Measurements from ENCODE around the gene POLA2. TPM values are rescaled to one million over a fixed set of nuclear protein-coding genes. Genes with fewer than 3 reads are reported as not detected.

The POLA2 gene
- total and polyA plus RNA-seq, 9 of the 15 experiments (the other 6 are each of a cell fraction or from before 2014, with no cell fraction given), result 2.7 to 134 (median 44.4) TPM

DNA sequence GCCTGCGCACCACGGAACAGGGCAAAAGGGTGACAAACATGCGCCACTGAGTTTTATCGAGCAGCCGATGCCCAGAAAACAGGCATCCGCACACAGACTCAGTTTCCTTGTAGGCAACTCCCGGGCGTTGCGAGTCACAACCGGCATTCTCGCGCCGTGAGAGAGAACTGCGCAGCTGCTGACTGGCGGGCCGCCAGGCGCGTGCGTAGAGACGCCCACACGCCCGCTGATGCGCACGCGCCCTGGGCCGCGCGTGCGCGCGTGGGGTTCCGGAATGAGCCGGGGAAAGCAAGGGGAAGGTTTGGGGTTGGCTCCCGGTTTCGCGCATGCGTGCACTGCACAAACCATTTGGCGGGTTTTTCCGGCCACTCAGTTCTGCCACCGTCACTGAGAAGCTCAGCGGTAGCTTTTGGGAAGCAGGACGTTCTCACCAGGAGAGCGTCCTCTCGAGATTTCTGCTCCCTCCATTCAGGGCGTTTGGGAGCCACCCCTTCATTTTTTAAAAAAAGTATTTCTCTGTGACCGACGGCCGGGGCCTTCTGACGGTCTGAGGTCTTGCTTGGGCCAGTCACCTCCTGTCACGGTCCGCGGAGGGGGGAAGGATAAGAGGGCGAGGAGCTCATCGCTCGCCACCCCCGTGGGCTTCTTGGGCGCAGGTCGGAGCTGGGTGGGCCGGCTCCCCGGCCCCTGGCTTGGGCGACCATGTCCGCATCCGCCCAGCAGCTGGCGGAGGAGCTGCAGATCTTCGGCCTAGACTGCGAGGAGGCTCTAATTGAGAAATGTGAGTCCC, at the start of gene POLA2 (continued):
- peak; percentile 87 for TF ChIP-seq KDM5B (IDR thresholded peaks at IDR 0.05; ENCODE audit: insufficient replicate concordance, low read depth, low read length)
- TF ChIP-seq, protein P1, sequence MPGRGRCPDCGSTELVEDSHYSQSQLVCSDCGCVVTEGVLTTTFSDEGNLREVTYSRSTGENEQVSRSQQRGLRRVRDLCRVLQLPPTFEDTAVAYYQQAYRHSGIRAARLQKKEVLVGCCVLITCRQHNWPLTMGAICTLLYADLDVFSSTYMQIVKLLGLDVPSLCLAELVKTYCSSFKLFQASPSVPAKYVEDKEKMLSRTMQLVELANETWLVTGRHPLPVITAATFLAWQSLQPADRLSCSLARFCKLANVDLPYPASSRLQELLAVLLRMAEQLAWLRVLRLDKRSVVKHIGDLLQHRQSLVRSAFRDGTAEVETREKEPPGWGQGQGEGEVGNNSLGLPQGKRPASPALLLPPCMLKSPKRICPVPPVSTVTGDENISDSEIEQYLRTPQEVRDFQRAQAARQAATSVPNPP (IDR thresholded peaks at IDR 0.05; ENCODE audit: borderline replicate concordance, insufficient read depth, insufficient read length), result no peak
- TF ChIP-seq ZBTB12 (CRISPR knock-in tag; IDR thresholded peaks at IDR 0.05), result no peak
- no peak for TF ChIP-seq ZNF282 (CRISPR knock-in tag; IDR thresholded peaks at IDR 0.05)
- no peak for TF ChIP-seq THRA (IDR thresholded peaks at IDR 0.05)
- TF ChIP-seq MLLT1 (IDR thresholded peaks at IDR 0.05), result no peak
- TF ChIP-seq CHD4 (IDR thresholded peaks at IDR 0.05; ENCODE audit: insufficient read depth, insufficient replicate concordance, low read depth, low read length, poor library complexity, severe bottlenecking), result no peak
- TF ChIP-seq, protein P2, sequence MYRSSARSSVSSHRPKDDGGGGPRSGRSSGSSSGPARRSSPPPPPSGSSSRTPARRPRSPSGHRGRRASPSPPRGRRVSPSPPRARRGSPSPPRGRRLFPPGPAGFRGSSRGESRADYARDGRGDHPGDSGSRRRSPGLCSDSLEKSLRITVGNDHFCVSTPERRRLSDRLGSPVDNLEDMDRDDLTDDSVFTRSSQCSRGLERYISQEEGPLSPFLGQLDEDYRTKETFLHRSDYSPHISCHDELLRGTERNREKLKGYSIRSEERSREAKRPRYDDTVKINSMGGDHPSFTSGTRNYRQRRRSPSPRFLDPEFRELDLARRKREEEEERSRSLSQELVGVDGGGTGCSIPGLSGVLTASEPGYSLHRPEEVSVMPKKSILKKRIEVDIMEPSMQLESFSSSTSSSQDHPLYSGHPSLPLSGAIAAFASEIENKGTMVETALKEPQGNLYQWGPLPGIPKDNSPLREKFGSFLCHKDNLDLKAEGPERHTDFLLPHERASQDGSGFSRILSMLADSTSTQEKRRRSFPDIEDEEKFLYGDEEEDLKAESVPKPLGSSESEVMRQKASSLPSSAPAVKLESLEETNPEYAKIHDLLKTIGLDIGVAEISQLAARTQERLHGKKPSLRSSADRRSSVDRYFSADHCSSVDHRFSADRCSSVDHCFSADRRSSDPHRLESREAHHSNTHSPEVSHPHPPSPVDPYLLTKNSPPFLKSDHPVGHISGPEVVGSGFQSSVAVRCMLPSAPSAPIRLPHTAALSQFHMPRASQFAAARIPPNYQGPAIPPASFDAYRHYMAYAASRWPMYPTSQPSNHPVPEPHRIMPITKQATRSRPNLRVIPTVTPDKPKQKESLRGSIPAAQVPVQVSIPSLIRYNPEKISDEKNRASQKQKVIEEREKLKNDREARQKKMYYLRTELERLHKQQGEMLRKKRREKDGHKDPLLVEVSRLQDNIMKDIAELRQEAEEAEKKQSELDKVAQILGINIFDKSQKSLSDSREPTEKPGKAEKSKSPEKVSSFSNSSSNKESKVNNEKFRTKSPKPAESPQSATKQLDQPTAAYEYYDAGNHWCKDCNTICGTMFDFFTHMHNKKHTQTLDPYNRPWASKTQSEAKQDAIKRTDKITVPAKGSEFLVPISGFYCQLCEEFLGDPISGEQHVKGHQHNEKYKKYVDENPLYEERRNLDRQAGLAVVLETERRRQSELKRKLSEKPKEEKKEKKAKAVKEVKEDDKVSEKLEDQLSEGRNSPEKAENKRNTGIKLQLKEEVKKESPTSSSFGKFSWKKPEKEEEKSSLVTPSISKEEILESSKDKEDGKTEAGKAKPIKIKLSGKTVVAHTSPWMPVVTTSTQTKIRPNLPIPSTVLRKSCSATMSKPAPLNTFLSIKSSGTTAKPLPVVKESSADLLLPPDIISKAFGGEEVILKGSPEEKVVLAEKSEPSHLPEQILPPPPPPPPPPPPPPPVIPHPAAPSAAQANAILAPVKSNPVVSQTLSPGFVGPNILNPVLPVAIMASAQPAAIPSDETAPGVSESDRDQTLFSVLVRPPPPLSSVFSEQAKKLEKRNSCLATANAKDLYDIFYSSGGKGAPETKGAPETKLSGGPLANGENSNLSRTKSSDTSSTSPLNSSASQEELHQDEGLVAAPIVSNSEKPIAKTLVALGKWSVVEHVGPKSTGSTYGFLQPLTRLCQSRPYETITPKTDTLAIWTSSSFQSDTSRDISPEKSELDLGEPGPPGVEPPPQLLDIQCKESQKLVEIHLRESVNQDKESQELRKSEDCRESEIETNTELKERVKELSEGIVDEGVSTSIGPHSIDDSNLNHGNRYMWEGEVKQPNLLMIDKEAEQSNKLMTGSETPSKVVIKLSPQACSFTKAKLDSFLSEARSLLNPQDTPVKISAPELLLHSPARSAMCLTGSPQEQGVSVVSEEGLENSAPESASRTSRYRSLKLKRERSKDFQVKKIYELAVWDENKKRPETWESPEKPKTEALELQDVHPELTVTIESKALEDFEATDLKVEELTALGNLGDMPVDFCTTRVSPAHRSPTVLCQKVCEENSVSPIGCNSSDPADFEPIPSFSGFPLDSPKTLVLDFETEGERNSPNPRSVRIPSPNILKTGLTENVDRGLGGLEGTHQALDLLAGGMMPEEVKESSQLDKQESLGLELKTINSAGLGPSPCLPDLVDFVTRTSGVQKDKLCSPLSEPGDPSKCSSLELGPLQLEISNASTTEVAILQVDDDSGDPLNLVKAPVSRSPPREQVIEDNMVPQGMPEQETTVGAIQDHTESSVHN (IDR thresholded peaks at IDR 0.05; ENCODE audit: borderline replicate concordance in 1 of 2, low read depth in 1 of 2), result no peak
- no peak for TF ChIP-seq MITF (IDR thresholded peaks at IDR 0.05)
- TF ChIP-seq ZKSCAN8 (CRISPR knock-in tag; IDR thresholded peaks at IDR 0.05), result no peak
